ENCODE data around the gene SNX8.

DNA sequence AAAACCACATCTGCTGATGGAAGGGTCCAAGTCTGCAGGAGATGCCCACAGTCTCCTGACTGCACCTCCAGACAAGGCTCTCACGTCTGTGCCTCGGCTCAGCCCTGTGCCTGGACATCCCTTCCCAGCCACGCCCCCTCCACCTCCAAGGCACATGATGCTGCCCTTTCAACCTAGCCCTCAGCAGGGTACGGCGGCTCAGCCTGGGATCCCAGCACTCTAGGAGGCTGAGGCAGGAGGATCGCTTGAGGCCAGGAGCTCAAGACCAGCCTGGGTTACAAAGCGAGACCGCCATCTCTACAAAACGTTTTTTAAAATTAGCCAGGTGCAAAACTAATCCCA lies 95.8 kb downstream of the SNX8 start:
- TF ChIP-seq PHF8 (conservative IDR thresholded peaks at IDR 0.05; ENCODE audit: low read depth, low read length) (no peak), GABPA (IDR thresholded peaks at IDR 0.05; ENCODE audit: borderline replicate concordance, insufficient read depth, low read length) (no peak), SAP30 (IDR thresholded peaks at IDR 0.05; ENCODE audit: insufficient read depth, insufficient replicate concordance, low read length) (no peak), CHD2 (IDR thresholded peaks at IDR 0.05; ENCODE audit: low read length) (no peak), POLR2AphosphoS5 (IDR thresholded peaks at IDR 0.05; ENCODE audit: low read depth, low read length) (no peak), RAD21 (IDR thresholded peaks at IDR 0.05 in 1 of 2, conservative IDR thresholded peaks at IDR 0.05 in 1 of 2; ENCODE audit: low read depth in 2 of 2, low read length in 2 of 2) (no peak), SIN3A (conservative IDR thresholded peaks at IDR 0.05 in 1 of 2, IDR thresholded peaks at IDR 0.05 in 1 of 2; ENCODE audit: low read depth in 1 of 2, low read length in 2 of 2) (no peak), POLR2A (IDR thresholded peaks at IDR 0.05; ENCODE audit: control extremely low read depth in 1 of 2, low read depth in 2 of 2, low read length in 2 of 2) (no peak), CTBP2 (IDR thresholded peaks at IDR 0.05; ENCODE audit: borderline replicate concordance, insufficient read depth, insufficient read length, low read length) (no peak), ZNF274 (IDR thresholded peaks at IDR 0.05; ENCODE audit: borderline replicate concordance, extremely low read depth, low read length) (no peak), SP1 (IDR thresholded peaks at IDR 0.05; ENCODE audit: low read depth, low read length) (no peak), EP300 (IDR thresholded peaks at IDR 0.05; ENCODE audit: borderline replicate concordance in 1 of 2, low read depth in 2 of 2, low read length in 2 of 2) (no peak)
- TF ChIP-seq, protein P1, sequence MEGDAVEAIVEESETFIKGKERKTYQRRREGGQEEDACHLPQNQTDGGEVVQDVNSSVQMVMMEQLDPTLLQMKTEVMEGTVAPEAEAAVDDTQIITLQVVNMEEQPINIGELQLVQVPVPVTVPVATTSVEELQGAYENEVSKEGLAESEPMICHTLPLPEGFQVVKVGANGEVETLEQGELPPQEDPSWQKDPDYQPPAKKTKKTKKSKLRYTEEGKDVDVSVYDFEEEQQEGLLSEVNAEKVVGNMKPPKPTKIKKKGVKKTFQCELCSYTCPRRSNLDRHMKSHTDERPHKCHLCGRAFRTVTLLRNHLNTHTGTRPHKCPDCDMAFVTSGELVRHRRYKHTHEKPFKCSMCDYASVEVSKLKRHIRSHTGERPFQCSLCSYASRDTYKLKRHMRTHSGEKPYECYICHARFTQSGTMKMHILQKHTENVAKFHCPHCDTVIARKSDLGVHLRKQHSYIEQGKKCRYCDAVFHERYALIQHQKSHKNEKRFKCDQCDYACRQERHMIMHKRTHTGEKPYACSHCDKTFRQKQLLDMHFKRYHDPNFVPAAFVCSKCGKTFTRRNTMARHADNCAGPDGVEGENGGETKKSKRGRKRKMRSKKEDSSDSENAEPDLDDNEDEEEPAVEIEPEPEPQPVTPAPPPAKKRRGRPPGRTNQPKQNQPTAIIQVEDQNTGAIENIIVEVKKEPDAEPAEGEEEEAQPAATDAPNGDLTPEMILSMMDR (IDR thresholded peaks at IDR 0.05; ENCODE audit: control extremely low read depth in 1 of 3, insufficient read depth in 1 of 3, low read depth in 1 of 3, low read length in 3 of 3): no peak
- TF ChIP-seq, protein P2, sequence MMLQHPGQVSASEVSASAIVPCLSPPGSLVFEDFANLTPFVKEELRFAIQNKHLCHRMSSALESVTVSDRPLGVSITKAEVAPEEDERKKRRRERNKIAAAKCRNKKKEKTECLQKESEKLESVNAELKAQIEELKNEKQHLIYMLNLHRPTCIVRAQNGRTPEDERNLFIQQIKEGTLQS (IDR thresholded peaks at IDR 0.05; ENCODE audit: insufficient read depth, low read depth, low read length): no peak
